Esophagus squamous epithelium (tissue), 5 donors: ENCODE results near the gene ZNF567. TPM values are rescaled to one million over a fixed set of nuclear protein-coding genes. Genes with fewer than 3 reads are reported as not detected.
"Not testable (repeated sequence)": the region's sequence is repeated elsewhere in the genome, so short reads cannot be mapped to it uniquely, and the experiment has no call there.

Experiments
- DNase-seq: peaks from one replicate; lab custom pipeline; 2025; lab: John Stamatoyannopoulos, UW
- H3K27ac ChIP-seq, 4 donors: fragments of 200-600 bp; sonication (generic); one replicate each; pipeline ENCODE4 v1.5.1; 2016 to 2019; ENCODE audit warnings: mild to moderate bottlenecking in 1 of 4
- H3K27me3 ChIP-seq, 4 donors: fragments of 200-600 bp; sonication (generic); 1 replicate in 3 of 4; 2 replicates in 1 of 4; pipeline versions ENCODE4 v1.5.1 to v1.6.0; 2017 to 2021; ENCODE audit warnings: antibody characterized with exemption in 1 of 4
- H3K36me3 ChIP-seq, 3 donors: fragments of 200-600 bp; sonication (generic); one replicate each; pipeline ENCODE4 v1.5.1; 2016 to 2019
- H3K4me1 ChIP-seq, 3 donors: fragments of 200-600 bp; sonication (generic); one replicate each; pipeline ENCODE4 v1.5.1; 2017 to 2019
- H3K4me3 ChIP-seq, 4 donors: fragments of 200-600 bp; sonication (generic); 1 replicate in 3 of 4; 2 replicates in 1 of 4; pipeline ENCODE4 v1.5.1; 2016 to 2019; ENCODE audit warnings: mild to moderate bottlenecking in 2 of 4, moderate library complexity in 1 of 4
- H3K9me3 ChIP-seq, 3 donors: fragments of 200-600 bp; sonication (generic); one replicate each; pipeline ENCODE4 v1.5.1; 2016 to 2019
- POLR2A ChIP-seq, 4 donors: fragments of 450-650 bp; IDR thresholded peaks; one replicate each; pipeline ENCODE4 v1.6.1; 2017; ENCODE audit warnings: antibody characterized with exemption in 4 of 4, mild to moderate bottlenecking in 4 of 4, moderate library complexity in 3 of 4
- WGBS, 2 donors: methylation state at CpG; one replicate each; pipeline ENCODE4 v1.1.5; 2018; 5-methylcytosine and 5-hydroxymethylcytosine counted together
- intact Hi-C: fragments of 100-400 bp; cut with DNase I; formaldehyde crosslinking; loops from one replicate; pipeline ENCODE4 v1.15.0; 2022
- total RNA-seq, 4 donors: library from RNA; depleted of rRNA; stranded (reverse); fragments of >200 nt; gene quantifications; one replicate each; pipeline ENCODE4 v1.1.0, GENCODE V29; 2016
- TF ChIP-seq, protein P1 (sequence below), 6 experiments: fragments of 450-650 bp in 4 of 6; fragments of 200-600 bp in 2 of 6; sonication (generic) in 2 of 6; IDR thresholded peaks; one replicate each; pipeline ENCODE4 v1.5.1; 2016 to 2019; ENCODE audit warnings: antibody characterized with exemption in 6 of 6, mild to moderate bottlenecking in 4 of 6, moderate library complexity in 4 of 6
- donor health status: DM: yes; HTN: yes; CAD: no.

The ZNF567 gene
- total RNA-seq, 4 donors from 2014 or later = 2.2 to 6.7 (median 3.1) TPM

DNA sequence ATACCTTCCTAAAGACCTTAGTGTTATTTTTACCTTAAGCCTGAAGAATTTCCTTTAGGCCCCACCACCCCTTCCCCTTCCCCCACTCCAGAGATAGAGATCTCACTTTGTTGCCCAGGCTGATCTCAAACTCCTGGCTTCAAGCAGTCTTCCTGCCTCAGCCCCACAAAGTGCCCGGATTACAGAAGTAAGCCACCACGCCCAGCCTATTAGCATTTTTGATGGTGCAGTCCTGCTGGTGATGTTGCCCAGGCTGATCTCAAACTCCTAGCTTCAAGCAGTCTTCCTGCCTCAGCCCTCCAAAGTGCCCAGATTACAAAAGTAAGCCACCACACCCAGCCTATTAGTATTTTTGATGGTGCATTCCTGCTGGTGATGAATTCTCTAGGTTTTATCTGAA lies 22.0 kb downstream of the ZNF567 start:
- Histone ChIP-seq H3K4me1 (no peaks in the 10 kb centered on the region), H3K36me3 (peaks cover 22 to 82% (median 26%) of the 10 kb centered on the region in 3 donors), H3K4me3 (peak overlapping the region in 1 of 4 donors; percentile 16), H3K9me3 (peaks cover 13 to 99% (median 94%) of the 10 kb centered on the region in 3 donors), H3K27ac (no peak overlapping the region), H3K27me3 (no peaks in the 10 kb centered on the region)
- intact Hi-C loops = no loop called here
- WGBS, 2 donors = 93 to 100% methylated on average over 2 of the region's 2 CpGs
- no peak for TF ChIP-seq POLR2A (IDR thresholded peaks at IDR 0.05)
- TF ChIP-seq, protein P1, sequence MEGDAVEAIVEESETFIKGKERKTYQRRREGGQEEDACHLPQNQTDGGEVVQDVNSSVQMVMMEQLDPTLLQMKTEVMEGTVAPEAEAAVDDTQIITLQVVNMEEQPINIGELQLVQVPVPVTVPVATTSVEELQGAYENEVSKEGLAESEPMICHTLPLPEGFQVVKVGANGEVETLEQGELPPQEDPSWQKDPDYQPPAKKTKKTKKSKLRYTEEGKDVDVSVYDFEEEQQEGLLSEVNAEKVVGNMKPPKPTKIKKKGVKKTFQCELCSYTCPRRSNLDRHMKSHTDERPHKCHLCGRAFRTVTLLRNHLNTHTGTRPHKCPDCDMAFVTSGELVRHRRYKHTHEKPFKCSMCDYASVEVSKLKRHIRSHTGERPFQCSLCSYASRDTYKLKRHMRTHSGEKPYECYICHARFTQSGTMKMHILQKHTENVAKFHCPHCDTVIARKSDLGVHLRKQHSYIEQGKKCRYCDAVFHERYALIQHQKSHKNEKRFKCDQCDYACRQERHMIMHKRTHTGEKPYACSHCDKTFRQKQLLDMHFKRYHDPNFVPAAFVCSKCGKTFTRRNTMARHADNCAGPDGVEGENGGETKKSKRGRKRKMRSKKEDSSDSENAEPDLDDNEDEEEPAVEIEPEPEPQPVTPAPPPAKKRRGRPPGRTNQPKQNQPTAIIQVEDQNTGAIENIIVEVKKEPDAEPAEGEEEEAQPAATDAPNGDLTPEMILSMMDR (IDR thresholded peaks at IDR 0.05) = no peak
- no peak for DNase-seq

DNA sequence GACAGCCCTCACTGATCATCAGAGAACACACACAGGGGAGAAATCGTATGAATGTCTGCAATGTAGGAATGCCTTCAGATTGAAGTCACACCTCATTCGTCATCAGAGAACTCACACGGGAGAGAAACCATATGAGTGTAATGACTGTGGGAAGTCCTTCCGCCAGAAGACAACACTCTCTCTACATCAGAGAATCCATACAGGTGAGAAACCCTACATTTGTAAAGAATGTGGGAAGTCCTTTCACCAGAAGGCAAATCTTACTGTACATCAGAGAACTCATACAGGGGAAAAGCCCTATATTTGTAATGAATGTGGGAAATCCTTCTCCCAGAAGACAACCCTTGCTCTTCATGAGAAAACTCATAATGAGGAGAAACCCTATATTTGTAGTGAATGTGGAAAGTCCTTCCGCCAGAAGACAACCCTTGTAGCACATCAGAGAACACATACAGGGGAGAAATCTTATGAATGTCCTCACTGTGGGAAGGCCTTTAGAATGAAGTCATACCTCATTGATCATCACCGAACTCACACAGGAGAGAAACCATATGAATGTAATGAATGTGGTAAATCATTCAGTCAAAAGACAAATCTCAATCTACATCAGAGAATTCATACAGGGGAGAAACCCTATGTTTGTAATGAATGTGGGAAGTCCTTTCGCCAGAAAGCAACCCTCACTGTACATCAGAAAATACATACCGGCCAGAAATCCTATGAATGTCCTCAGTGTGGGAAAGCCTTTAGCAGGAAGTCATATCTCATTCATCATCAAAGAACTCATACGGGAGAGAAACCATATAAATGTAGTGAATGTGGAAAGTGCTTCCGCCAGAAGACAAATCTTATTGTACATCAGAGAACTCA lies 32.5 kb downstream of the ZNF567 start:
- Histone ChIP-seq H3K4me3 (peak overlapping the region in 1 of 4 donors; percentile 18), H3K4me1 (no peaks in the 10 kb centered on the region), H3K9me3 (peaks cover 36 to 100% (median 97%) of the 10 kb centered on the region in 3 donors), H3K36me3 (peaks cover 29 to 95% (median 32%) of the 10 kb centered on the region in 3 donors), H3K27me3 (no peaks in the 10 kb centered on the region), H3K27ac (no peak overlapping the region)
- WGBS, 2 donors = 97% methylated on average over 10 of the region's 10 CpGs
- DNase-seq = no peak
- intact Hi-C loops = no loop called here
- TF ChIP-seq, protein P1 (IDR thresholded peaks at IDR 0.05) = no peak
- no peak for TF ChIP-seq POLR2A (IDR thresholded peaks at IDR 0.05)

DNA sequence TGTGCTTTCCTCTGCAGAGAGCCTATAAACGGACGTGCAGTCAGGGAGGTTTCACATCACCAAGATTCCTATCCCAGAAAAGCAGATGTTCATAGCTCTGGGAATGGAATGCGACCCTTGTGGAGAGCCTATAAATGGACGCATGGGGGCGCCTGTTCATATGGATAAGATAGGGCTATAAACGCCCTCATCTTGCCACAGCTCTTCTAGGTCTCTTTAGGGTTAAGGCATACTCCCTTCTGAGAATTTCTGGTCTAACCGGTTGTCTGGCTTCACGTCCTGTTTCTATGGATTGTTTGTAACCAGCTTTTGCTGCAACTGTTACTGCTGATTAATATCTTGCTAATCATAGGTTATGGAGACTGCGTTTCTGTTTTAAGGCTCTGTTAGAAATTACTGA lies 48.8 kb downstream of the ZNF567 start:
- TF ChIP-seq, protein P1 (IDR thresholded peaks at IDR 0.05) = peak in 1 of 6 experiments; percentile 8
- 54 to 59% methylated on average over 9 of the region's 9 CpGs for WGBS, 2 donors
- H3K27ac ChIP-seq, H3K4me3 ChIP-seq, intact Hi-C loops, H3K4me1 ChIP-seq, H3K27me3 ChIP-seq, DNase-seq: not testable (repeated sequence)
- Histone ChIP-seq H3K36me3 (peaks cover 0 to 25% (median 0%) of the 10 kb centered on the region in 3 donors), H3K9me3 (peaks cover 0 to 100% (median 90%) of the 10 kb centered on the region in 3 donors)

DNA sequence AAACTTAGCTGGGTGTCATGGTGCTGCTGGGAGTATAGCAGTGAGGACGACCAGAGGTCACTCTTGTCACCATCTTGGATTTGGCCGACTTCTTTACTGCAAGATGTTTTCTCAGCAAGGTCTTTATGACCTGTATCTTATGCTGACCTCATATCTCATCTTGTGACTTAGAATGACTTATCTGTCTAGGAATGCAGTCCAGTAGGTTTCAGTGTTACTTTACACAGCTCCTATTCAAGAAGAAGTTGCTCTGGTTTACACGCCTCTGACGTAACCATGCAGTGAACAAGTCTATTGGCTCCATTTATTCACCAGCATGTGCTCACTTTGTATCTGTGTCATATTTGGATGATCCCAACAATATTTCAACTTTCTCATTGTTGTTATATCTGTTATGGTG lies 58.5 kb downstream of the ZNF567 start:
- WGBS, 2 donors = 91 to 93% methylated on average over 4 of the region's 4 CpGs
- H3K4me1 ChIP-seq = no peaks in the 10 kb centered on the region
- H3K9me3 ChIP-seq = peaks cover 8 to 100% (median 93%) of the 10 kb centered on the region in 3 donors
- TF ChIP-seq, protein P1 (IDR thresholded peaks at IDR 0.05) = no peak
- no peak for TF ChIP-seq POLR2A (IDR thresholded peaks at IDR 0.05)
- no peak overlapping the region for H3K27ac ChIP-seq
- intact Hi-C loops = no loop called here
- DNase-seq = no peak
- no peaks in the 10 kb centered on the region for H3K27me3 ChIP-seq
- peaks cover 0 to 69% (median 0%) of the 10 kb centered on the region in 3 donors for H3K36me3 ChIP-seq
- H3K4me3 ChIP-seq = peak overlapping the region in 1 of 4 donors; percentile 4

DNA sequence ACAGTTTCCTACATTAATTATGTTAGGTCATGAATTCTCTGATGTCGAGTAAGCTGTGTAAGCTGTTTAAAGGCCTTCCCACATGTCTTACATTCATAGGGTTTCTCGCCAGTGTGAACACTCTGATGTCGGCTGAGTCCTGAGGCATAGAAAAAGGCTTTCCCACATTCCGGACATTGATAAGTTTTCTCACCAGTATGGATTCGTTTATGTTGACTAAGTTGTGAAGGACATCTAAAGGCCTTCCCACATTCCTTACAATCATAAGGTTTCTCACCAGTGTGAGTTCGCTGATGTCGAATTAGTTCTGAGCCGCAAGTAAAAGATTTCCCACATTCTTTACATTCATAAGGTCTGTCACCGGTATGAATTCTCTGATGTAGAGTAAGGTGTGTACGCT lies 60.3 kb downstream of the ZNF567 start:
- no peaks in the 10 kb centered on the region for H3K27me3 ChIP-seq
- DNase-seq = no peak
- no peak for TF ChIP-seq POLR2A (IDR thresholded peaks at IDR 0.05)
- TF ChIP-seq, protein P1 (IDR thresholded peaks at IDR 0.05) = no peak
- peaks cover 6 to 100% (median 90%) of the 10 kb centered on the region in 3 donors for H3K9me3 ChIP-seq
- no peaks in the 10 kb centered on the region for H3K4me1 ChIP-seq
- 90 to 96% methylated on average over 10 of the region's 10 CpGs for WGBS, 2 donors
- intact Hi-C loops = no loop called here
- H3K27ac ChIP-seq = no peak overlapping the region
- peaks cover 0 to 86% (median 4%) of the 10 kb centered on the region in 3 donors for H3K36me3 ChIP-seq
- no peak overlapping the region for H3K4me3 ChIP-seq
